Transverse colon (tissue), 3 donors: ENCODE measurements around the gene NUP133.

Experiments
- CTCF ChIP-seq, 5 experiments: fragments of 200-600 bp in 3 of 5; fragments of 450-650 bp in 2 of 5; sonication (generic) in 3 of 5; IDR thresholded peaks; 1 replicate in 2 of 5; 2 replicates in 3 of 5; pipeline ENCODE4 v1.5.1; 2016 to 2017; ENCODE audit warnings: antibody characterized with exemption in 5 of 5, inconsistent platforms in 3 of 5, mild to moderate bottlenecking in 2 of 5, moderate library complexity in 1 of 5
- POLR2A ChIP-seq: fragments of 450-650 bp; IDR thresholded peaks from one replicate; pipeline ENCODE4 v1.6.1; 2016; ENCODE audit warnings: antibody characterized with exemption, mild to moderate bottlenecking, moderate library complexity

- no peak for TF ChIP-seq CTCF (IDR thresholded peaks at IDR 0.05)
- no peak for TF ChIP-seq POLR2A
Observed at GRCh38 chr1:229434641-229435051, 73.5 kb downstream of the NUP133 start.
